H9 (cell line): Measurements from ENCODE around the gene KRT5. TPM values are rescaled to one million over a fixed set of nuclear protein-coding genes. Genes with fewer than 3 reads are reported as not detected.

ENCODE experiments used
- DNase-seq: peaks from one replicate; pipeline ENCODE4 v3.0.0-alpha.2; 2017
- H2AFZ ChIP-seq: one replicate; pipeline ENCODE4 v1.6.1; 2013; ENCODE audit warnings: mild to moderate bottlenecking, low read length, control low read depth, moderate library complexity
- H2AK5ac ChIP-seq: 2 replicates; pipeline ENCODE4 v1.6.1; 2013; ENCODE audit warnings: low read length, control low read depth, mixed read lengths; ENCODE audit not compliant: insufficient read length
- H2BK120ac ChIP-seq: one replicate; pipeline ENCODE4 v1.6.1; 2013; ENCODE audit warnings: low read depth, mild to moderate bottlenecking, low read length, control low read depth, inconsistent platforms; ENCODE audit not compliant: poor library complexity, severe bottlenecking
- H2BK12ac ChIP-seq: 2 replicates; pipeline ENCODE4 v1.6.1; 2013; ENCODE audit warnings: low read length, control low read depth, mixed read lengths, low read depth; ENCODE audit not compliant: insufficient read length
- H2BK15ac ChIP-seq: 2 replicates; pipeline ENCODE4 v1.6.1; 2013; ENCODE audit warnings: low read depth, low read length, control low read depth
- H2BK20ac ChIP-seq: one replicate; pipeline ENCODE4 v1.6.1; 2013; ENCODE audit warnings: low read depth, mild to moderate bottlenecking, low read length, control low read depth, inconsistent platforms; ENCODE audit not compliant: poor library complexity, severe bottlenecking
- H2BK5ac ChIP-seq: 2 replicates; pipeline ENCODE4 v1.6.1; 2013; ENCODE audit warnings: low read length, control low read depth, mixed read lengths; ENCODE audit not compliant: insufficient read length
- H3K14ac ChIP-seq: 2 replicates; pipeline ENCODE4 v1.6.1; 2013; ENCODE audit warnings: low read length, control low read depth; ENCODE audit not compliant: insufficient read depth
- H3K18ac ChIP-seq: 2 replicates; pipeline ENCODE4 v1.6.1; 2013; ENCODE audit warnings: low read depth, mild to moderate bottlenecking, mixed read lengths, low read length, control low read depth; ENCODE audit not compliant: insufficient read length
- H3K23ac ChIP-seq: 2 replicates; pipeline ENCODE4 v1.6.1; 2013; ENCODE audit warnings: low read length, control low read depth, mixed read lengths, low read depth; ENCODE audit not compliant: insufficient read length
- H3K23me2 ChIP-seq: 2 replicates; pipeline ENCODE4 v1.6.1; 2013; ENCODE audit warnings: low read depth, mild to moderate bottlenecking, mixed read lengths, low read length, control low read depth; ENCODE audit not compliant: insufficient read length, poor library complexity, severe bottlenecking
- H3K27ac ChIP-seq: 2 replicates; pipeline ENCODE4 v1.5.1; 2013; ENCODE audit warnings: low read length, control low read depth, mixed read lengths, low read depth; ENCODE audit not compliant: insufficient read length
- H3K27me3 ChIP-seq: 2 replicates; pipeline ENCODE4 v1.6.1; 2013; ENCODE audit warnings: low read length, control low read depth, inconsistent platforms; ENCODE audit not compliant: insufficient read depth
- H3K4ac ChIP-seq: 2 replicates; pipeline ENCODE4 v1.6.1; 2013; ENCODE audit warnings: low read depth, mild to moderate bottlenecking, control low read depth, inconsistent platforms, low read length, moderate library complexity
- H3K4me1 ChIP-seq: 2 replicates; pipeline ENCODE4 v1.6.1; 2013; ENCODE audit warnings: low read length, control low read depth, inconsistent platforms; ENCODE audit not compliant: insufficient read depth
- H3K4me2 ChIP-seq: 2 replicates; pipeline ENCODE4 v1.6.1; 2013; ENCODE audit warnings: low read length, control low read depth, mixed read lengths; ENCODE audit not compliant: insufficient read length, insufficient read depth
- H3K56ac ChIP-seq: 2 replicates; pipeline ENCODE4 v1.6.1; 2013; ENCODE audit warnings: low read depth, mild to moderate bottlenecking, mixed read lengths, low read length, control low read depth; ENCODE audit not compliant: insufficient read length
- H3K79me1 ChIP-seq: 2 replicates; pipeline ENCODE4 v1.6.1; 2013; ENCODE audit warnings: low read depth, mild to moderate bottlenecking, moderate library complexity, low read length, control low read depth, inconsistent platforms; ENCODE audit not compliant: insufficient read depth, poor library complexity, severe bottlenecking
- H3K79me2 ChIP-seq: 2 replicates; pipeline ENCODE4 v1.6.1; 2013; ENCODE audit warnings: low read length, control low read depth, inconsistent platforms; ENCODE audit not compliant: insufficient read depth
- H3K9ac ChIP-seq: 2 replicates; pipeline ENCODE4 v1.6.1; 2013; ENCODE audit warnings: low read length, control low read depth, mixed read lengths; ENCODE audit not compliant: insufficient read length; ENCODE audit errors: extremely low read depth
- H3K9me3 ChIP-seq: one replicate; pipeline ENCODE4 v1.6.1; 2013; ENCODE audit warnings: low read depth, low read length, inconsistent platforms; ENCODE audit not compliant: control insufficient read depth
- H3T11ph ChIP-seq: one replicate; pipeline ENCODE4 v1.6.1; 2013; ENCODE audit warnings: mild to moderate bottlenecking, low read length, control low read depth, inconsistent platforms
- H4K20me1 ChIP-seq: one replicate; pipeline ENCODE4 v1.6.1; 2013; ENCODE audit not compliant: control insufficient read depth, insufficient read length, insufficient read depth
- H4K5ac ChIP-seq: 2 replicates; pipeline ENCODE4 v1.6.1; 2013; ENCODE audit warnings: low read depth, mild to moderate bottlenecking, mixed read lengths, low read length, control low read depth; ENCODE audit not compliant: insufficient read length
- H4K8ac ChIP-seq: replicated peaks from 2 replicates; pipeline ENCODE4 v1.6.1; 2013; ENCODE audit warnings: low read length, control low read depth, mixed read lengths, low read depth; ENCODE audit not compliant: insufficient read length
- H4K91ac ChIP-seq: 2 replicates; pipeline ENCODE4 v1.6.1; 2013; ENCODE audit warnings: low read depth, mild to moderate bottlenecking, moderate library complexity, mixed read lengths, low read length, control low read depth; ENCODE audit not compliant: insufficient read length
- H3K27ac Mint-ChIP-seq, 3 experiments: 2 replicates in 2 of 3; 3 replicates in 1 of 3; pipeline ENCODE4 v1.8.0; 2020 to 2021; ENCODE audit warnings: mixed read lengths in 3 of 3, mild to moderate bottlenecking in 1 of 3, moderate library complexity in 1 of 3
- H3K27me3 Mint-ChIP-seq: 2 replicates; pipeline ENCODE4 v1.8.0; 2021; ENCODE audit warnings: low read depth, mild to moderate bottlenecking, moderate library complexity, mixed read lengths
- H3K36me3 Mint-ChIP-seq, 3 experiments: 2 replicates in 2 of 3; 3 replicates in 1 of 3; pipeline ENCODE4 v1.8.0; 2020 to 2021; ENCODE audit warnings: low read depth in 3 of 3, mixed read lengths in 3 of 3; ENCODE audit not compliant: insufficient read depth in 1 of 3
- H3K4me1 Mint-ChIP-seq, 2 experiments: 2 replicates each; pipeline ENCODE4 v1.8.0; 2020; ENCODE audit warnings: mixed read lengths in 2 of 2
- H3K4me3 Mint-ChIP-seq, 2 experiments: 2 replicates in 1 of 2; 3 replicates in 1 of 2; pipeline ENCODE4 v1.8.0; 2020 to 2021; ENCODE audit warnings: mild to moderate bottlenecking in 2 of 2, mixed read lengths in 2 of 2, moderate library complexity in 1 of 2
- H3K9me3 Mint-ChIP-seq, 2 experiments: 2 replicates in 1 of 2; 3 replicates in 1 of 2; pipeline ENCODE4 v1.8.0; 2020; ENCODE audit warnings: mild to moderate bottlenecking in 2 of 2, mixed read lengths in 2 of 2, moderate library complexity in 1 of 2
- CTCF ChIP-seq: fragments of 200-600 bp; sonication (generic); conservative IDR thresholded peaks from 3 replicates; pipeline ENCODE4 v1.8.0; 2021; ENCODE audit warnings: antibody characterized with exemption, mild to moderate bottlenecking
- WGBS: extraction: QIAGEN DNeasy Blood & Tissue Kit; methylation state at CpG from one replicate; pipeline ENCODE4 v1.1.7; 2013; ENCODE audit warnings: missing lambda C conversion rate, low lambda C conversion rate, mixed read lengths; ENCODE audit not compliant: insufficient read length; ENCODE audit errors: extremely low coverage; 5-methylcytosine and 5-hydroxymethylcytosine counted together
- total RNA-seq: library from RNA; stranded (reverse); gene quantifications from 2 replicates; pipeline ENCODE4 v1.2.1, GENCODE V29; 2021

The KRT5 gene
- total RNA-seq, 1 experiment from 2014 or later, result not detected

- Histone ChIP-seq H3K79me1 (no peaks in the 10 kb centered on the region), H4K20me1 (no peaks in the 10 kb centered on the region), H3K27me3 (no peaks in the 10 kb centered on the region), H3K79me2 (no peaks in the 10 kb centered on the region), H3K18ac (no peak overlapping the region), H2BK5ac (no peak overlapping the region), H3K27ac (no peak overlapping the region), H3K23ac (no peak overlapping the region), H2AK5ac (no peak overlapping the region), H3K4me1 (no peaks in the 10 kb centered on the region), H2AFZ (no peak overlapping the region), H3K23me2 (no peaks in the 10 kb centered on the region), H2BK12ac (no peak overlapping the region), H3T11ph (no peak overlapping the region), H3K4me2 (no peak overlapping the region), H3K4ac (no peak overlapping the region), H2BK20ac (no peak overlapping the region), H4K8ac (no peak overlapping the region), H4K91ac (no peak overlapping the region), H3K9ac (no peak overlapping the region), H3K14ac (no peak overlapping the region; the same call in 1 of the 2 replicates), H3K56ac (no peak overlapping the region), H3K9me3 (no peaks in the 10 kb centered on the region), H2BK120ac (no peak overlapping the region), H4K5ac (no peak overlapping the region), H2BK15ac (no peak overlapping the region)
- TF ChIP-seq CTCF, result no peak
- no peak overlapping the region for H3K27ac Mint-ChIP-seq
- H3K27me3 Mint-ChIP-seq, result peaks cover 2% of the 10 kb centered on the region; the same call in 1 of the 2 replicates
- DNase-seq, result no peak
- no peaks in the 10 kb centered on the region for H3K9me3 Mint-ChIP-seq
- H3K36me3 Mint-ChIP-seq, result no peaks in the 10 kb centered on the region
- H3K4me1 Mint-ChIP-seq, result peaks cover 5 to 6% of the 10 kb centered on the region in 2 experiments; a peak in 3 of 4 replicates
- no peak overlapping the region for H3K4me3 Mint-ChIP-seq
- no CpG with 5 or more reads among the region's 5 CpGs for WGBS
Observed at GRCh38 chr12:52539083-52539820, 19.1 kb upstream of the KRT5 start.
